ENCODE measurements around the gene ZNF618. TPM values are rescaled to one million over a fixed set of nuclear protein-coding genes. Genes with fewer than 3 reads are reported as not detected.

ZNF618 gene
- 23.7 and 51.5 TPM in 2 replicates for total RNA-seq (ENCODE audit: low replicate concordance)
- long read RNA-seq, partial matches to known transcripts: 5 of 12 reads
- long read RNA-seq, other reads (novel, unspliced or antisense): 7 of 12 reads

DNA sequence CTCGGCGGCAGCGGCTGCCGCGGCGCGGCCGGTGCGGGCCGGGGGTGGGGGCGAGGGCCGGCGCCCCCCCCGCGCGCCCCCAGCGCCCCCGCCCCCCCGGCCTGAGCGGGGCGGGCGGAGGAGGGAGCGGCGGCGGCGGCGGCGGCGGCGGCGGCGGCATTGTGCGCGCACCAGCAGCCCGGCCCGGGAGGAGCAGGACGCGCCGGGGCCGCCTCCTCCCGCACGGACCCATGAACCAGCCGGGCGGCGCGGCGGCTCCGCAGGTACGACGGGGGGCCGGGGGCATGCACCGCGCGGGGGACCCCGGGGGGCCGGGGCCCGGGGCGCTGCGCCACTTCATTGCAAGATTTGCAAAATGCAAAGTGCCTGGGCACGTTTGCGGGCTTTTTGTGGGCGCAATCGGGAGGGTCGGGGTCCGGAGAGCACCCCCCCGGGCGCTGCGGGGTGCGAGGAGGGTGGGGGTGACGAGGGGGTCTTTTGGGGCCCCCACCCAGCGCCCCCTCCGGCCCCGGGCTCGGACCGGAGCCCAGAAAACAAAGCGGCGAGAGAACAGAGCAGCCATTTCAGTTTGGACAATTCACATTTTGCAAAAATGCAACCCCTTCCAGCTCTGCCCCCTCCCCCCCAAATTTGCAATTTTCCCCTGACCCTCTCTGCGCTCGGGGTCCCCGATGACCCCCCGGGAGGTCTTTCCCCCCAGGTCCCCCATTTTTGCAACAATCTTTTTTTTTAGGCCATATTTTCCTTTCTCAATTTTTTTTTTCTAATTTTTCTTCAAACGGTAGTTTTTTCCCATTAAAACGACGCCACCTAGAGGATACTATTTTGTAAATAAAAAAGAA lies at the start of gene ZNF618:
Gene ZNF618, plus strand, starts transcription at position 159 of the 842 bp plus-strand sequence. Its CDS starts 72 bp downstream, at position 231.
- TF ChIP-seq, protein P1, sequence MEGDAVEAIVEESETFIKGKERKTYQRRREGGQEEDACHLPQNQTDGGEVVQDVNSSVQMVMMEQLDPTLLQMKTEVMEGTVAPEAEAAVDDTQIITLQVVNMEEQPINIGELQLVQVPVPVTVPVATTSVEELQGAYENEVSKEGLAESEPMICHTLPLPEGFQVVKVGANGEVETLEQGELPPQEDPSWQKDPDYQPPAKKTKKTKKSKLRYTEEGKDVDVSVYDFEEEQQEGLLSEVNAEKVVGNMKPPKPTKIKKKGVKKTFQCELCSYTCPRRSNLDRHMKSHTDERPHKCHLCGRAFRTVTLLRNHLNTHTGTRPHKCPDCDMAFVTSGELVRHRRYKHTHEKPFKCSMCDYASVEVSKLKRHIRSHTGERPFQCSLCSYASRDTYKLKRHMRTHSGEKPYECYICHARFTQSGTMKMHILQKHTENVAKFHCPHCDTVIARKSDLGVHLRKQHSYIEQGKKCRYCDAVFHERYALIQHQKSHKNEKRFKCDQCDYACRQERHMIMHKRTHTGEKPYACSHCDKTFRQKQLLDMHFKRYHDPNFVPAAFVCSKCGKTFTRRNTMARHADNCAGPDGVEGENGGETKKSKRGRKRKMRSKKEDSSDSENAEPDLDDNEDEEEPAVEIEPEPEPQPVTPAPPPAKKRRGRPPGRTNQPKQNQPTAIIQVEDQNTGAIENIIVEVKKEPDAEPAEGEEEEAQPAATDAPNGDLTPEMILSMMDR (conservative IDR thresholded peaks at IDR 0.05): peak; percentile 79
- DNase-seq (ENCODE audit: extremely low spot score, unreplicated experiment): no peak
- Mint-ChIP-seq H3K27ac (peak within 1 kb of the TSS; percentile 97), H3K4me1 (ENCODE audit: unreplicated experiment) (peaks cover 21% of the 10 kb centered on the region), H3K9me3 (no peaks in the 10 kb centered on the region), H3K4me3 (peak within 1 kb of the TSS; percentile 97), H3K36me3 (peaks cover 6% of the 10 kb centered on the region), H3K27me3 (peaks cover 7% of the 10 kb centered on the region)

GRCh38 chr9:113828221-113828620 lies 47.9 kb upstream of the ZNF618 start:
- no peak for DNase-seq (ENCODE audit: extremely low spot score, unreplicated experiment)
- Mint-ChIP-seq H3K4me1 (ENCODE audit: unreplicated experiment) (no peaks in the 10 kb centered on the region), H3K27me3 (peaks cover 1% of the 10 kb centered on the region), H3K27ac (no peak overlapping the region), H3K4me3 (no peak overlapping the region), H3K36me3 (no peaks in the 10 kb centered on the region), H3K9me3 (peaks cover 19% of the 10 kb centered on the region)
- TF ChIP-seq, protein P1 (conservative IDR thresholded peaks at IDR 0.05): no peak

- Mint-ChIP-seq H3K4me3 (no peak overlapping the region), H3K27ac (no peak overlapping the region), H3K9me3 (peaks cover 6% of the 10 kb centered on the region), H3K4me1 (ENCODE audit: unreplicated experiment) (no peaks in the 10 kb centered on the region), H3K27me3 (peaks cover 4% of the 10 kb centered on the region), H3K36me3 (no peaks in the 10 kb centered on the region)
- TF ChIP-seq, protein P1 (conservative IDR thresholded peaks at IDR 0.05): no peak
- no peak for DNase-seq (ENCODE audit: extremely low spot score, unreplicated experiment)
Measured at GRCh38 chr9:113837334-113837733, 38.8 kb upstream of the ZNF618 start.

GRCh38 chr9:113842086-113842485 lies 34.0 kb upstream of the ZNF618 start:
- H3K4me1 Mint-ChIP-seq (ENCODE audit: unreplicated experiment): no peaks in the 10 kb centered on the region

DNA sequence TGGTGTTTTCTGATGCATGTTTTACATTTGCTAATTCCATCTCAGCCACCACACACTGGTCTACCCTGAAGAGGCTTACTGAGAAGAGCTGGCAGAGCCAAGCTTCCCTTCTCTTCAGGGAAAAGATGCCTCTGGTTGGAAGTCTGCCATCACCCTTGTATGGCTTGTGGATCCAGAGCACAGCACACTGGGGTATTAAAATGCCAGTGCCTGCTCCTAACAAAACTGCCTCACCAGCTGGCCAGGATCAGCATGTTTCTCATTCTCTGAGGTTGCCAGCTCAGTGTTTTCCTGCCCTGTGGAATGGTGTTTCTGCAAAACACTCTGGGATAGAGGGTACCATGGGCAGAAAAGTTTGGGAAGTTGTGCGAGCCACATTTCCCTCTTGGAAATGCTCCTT lies 31.6 kb upstream of the ZNF618 start:
- TF ChIP-seq, protein P1 (conservative IDR thresholded peaks at IDR 0.05): no peak
- Mint-ChIP-seq H3K36me3 (no peaks in the 10 kb centered on the region), H3K27me3 (no peaks in the 10 kb centered on the region), H3K27ac (no peak overlapping the region), H3K4me1 (ENCODE audit: unreplicated experiment) (no peaks in the 10 kb centered on the region), H3K9me3 (no peaks in the 10 kb centered on the region), H3K4me3 (no peak overlapping the region)
- no peak for DNase-seq (ENCODE audit: extremely low spot score, unreplicated experiment)

More at GRCh38 chr9:113842086-113842485, 34.0 kb upstream of the ZNF618 start:
- Mint-ChIP-seq H3K4me3 (no peak overlapping the region), H3K9me3 (no peaks in the 10 kb centered on the region), H3K27me3 (no peaks in the 10 kb centered on the region), H3K36me3 (no peaks in the 10 kb centered on the region), H3K27ac (no peak overlapping the region)
- TF ChIP-seq, protein P1 (conservative IDR thresholded peaks at IDR 0.05): no peak
- no peak for DNase-seq (ENCODE audit: extremely low spot score, unreplicated experiment)

Data from type B pancreatic cell (in vitro differentiated cells).